NCI-H128 (cell line): Measurements from ENCODE around the gene GAK.
A peak's percentile ranks its signal among the peaks of the same experiment; 100 is the strongest.
"Not testable (repeated sequence)": the region's sequence is repeated elsewhere in the genome, so short reads cannot be mapped to it uniquely, and the experiment has no call there.

Experiments
- DNase-seq: peaks from one replicate; lab custom pipeline; 2025; ENCODE audit not compliant: unreplicated experiment; lab: John Stamatoyannopoulos, UW

The GAK gene

GRCh38 chr4:929096-929765, 2.9 kb downstream of the GAK start:
- DNase-seq = no peak

GRCh38 chr4:927566-927965, 4.5 kb downstream of the GAK start:
- not testable (repeated sequence) for DNase-seq

- DNase-seq = no peak
Measured at GRCh38 chr4:926538-926937, 5.6 kb downstream of the GAK start.

- no peak for DNase-seq
Measured at GRCh38 chr4:925771-926500, 6.2 kb downstream of the GAK start.

GRCh38 chr4:925171-925570, 6.9 kb downstream of the GAK start:
- no peak for DNase-seq

GRCh38 chr4:924107-925096, 7.7 kb downstream of the GAK start:
- peak; percentile 49 for DNase-seq

- DNase-seq = no peak
Measured at GRCh38 chr4:921830-922331, 10.2 kb downstream of the GAK start.

GRCh38 chr4:919004-919680, 13.0 kb downstream of the GAK start:
- DNase-seq = not testable (repeated sequence)

GRCh38 chr4:918591-918990, 13.5 kb downstream of the GAK start:
- DNase-seq = not testable (repeated sequence)

GRCh38 chr4:917992-918391, 14.1 kb downstream of the GAK start:
- DNase-seq = no peak

GRCh38 chr4:917466-917865, 14.7 kb downstream of the GAK start:
- no peak for DNase-seq

GRCh38 chr4:915595-915994, 16.5 kb downstream of the GAK start:
- no peak for DNase-seq

- DNase-seq = no peak
Measured at GRCh38 chr4:915041-915474, 17.1 kb downstream of the GAK start.

GRCh38 chr4:914531-914930, 17.6 kb downstream of the GAK start:
- no peak for DNase-seq

GRCh38 chr4:913280-913618, 18.9 kb downstream of the GAK start:
- DNase-seq = no peak

- DNase-seq = no peak
Measured at GRCh38 chr4:912548-913279, 19.4 kb downstream of the GAK start.

GRCh38 chr4:911871-912490, 20.1 kb downstream of the GAK start:
- no peak for DNase-seq

GRCh38 chr4:911221-911751, 20.8 kb downstream of the GAK start:
- no peak for DNase-seq

GRCh38 chr4:910366-911091, 21.6 kb downstream of the GAK start:
- DNase-seq = no peak
